Inferior parietal cortex (tissue), 1 donor: ENCODE measurements around the gene SF3A2.

Source experiments
- DNase-seq: peaks from one replicate; pipeline ENCODE4 v3.0.0-alpha.2; 2016; ENCODE audit errors: extremely low spot score

Gene SF3A2

DNA sequence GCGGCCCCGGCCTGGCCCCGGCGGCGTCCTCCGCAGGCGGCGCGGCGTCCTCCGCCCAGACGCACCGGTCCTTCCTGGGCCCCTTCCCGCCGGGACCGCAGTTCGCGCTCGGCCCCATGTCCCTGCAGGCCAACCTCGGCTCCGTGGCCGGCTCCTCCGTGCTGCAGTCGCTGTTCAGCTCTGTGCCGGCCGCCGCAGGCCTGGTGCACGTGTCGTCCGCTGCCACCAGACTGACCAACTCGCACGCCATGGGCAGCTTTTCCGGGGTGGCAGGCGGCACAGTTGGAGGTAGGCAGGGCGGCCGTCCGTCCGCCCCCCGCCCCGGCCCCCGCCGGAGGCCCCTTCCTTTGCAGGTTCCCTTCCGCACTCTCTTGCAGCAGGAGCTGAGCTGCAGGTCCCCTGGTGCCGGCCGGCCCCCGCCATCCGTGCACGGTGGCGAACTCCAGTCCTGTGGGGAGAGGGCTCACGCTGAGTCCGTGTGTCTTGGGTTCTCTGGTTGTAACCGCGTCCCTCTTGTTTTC is 9.7 kb upstream of the SF3A2 start:
- DNase-seq, result no peak

DNA sequence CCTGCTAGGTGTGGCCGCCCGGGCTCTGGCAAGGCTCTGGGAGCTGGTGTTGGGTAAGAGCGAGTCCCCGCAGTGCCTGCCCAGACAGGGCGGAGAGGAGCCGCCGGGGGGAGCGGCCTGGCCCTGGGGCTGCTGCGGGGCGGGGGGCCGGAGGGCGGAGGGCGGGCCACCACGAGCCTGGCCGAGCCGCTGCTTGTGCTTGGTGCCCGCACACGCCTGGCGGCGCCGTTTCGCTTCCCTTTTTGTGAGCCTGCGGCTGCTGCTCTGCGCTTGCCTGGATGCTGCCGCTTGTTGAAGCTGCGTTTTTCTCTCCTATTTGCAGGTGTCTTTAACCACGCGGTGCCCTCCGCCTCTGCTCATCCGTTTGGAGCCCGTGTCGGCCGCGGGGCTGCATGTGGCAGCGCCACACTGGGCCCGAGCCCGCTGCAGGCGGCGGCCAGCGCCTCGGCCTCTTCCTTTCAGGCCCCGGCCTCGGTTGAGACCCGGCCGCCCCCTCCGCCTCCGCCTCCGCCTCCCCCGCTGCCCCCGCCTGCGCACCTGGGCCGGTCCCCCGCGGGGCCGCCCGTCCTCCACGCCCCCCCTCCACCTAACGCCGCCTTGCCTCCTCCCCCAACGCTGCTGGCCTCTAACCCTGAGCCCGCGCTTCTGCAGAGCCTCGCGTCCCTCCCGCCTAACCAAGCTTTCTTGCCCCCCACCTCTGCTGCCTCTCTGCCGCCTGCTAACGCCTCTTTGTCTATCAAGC is 9.0 kb upstream of the SF3A2 start:
- no peak for DNase-seq

DNA sequence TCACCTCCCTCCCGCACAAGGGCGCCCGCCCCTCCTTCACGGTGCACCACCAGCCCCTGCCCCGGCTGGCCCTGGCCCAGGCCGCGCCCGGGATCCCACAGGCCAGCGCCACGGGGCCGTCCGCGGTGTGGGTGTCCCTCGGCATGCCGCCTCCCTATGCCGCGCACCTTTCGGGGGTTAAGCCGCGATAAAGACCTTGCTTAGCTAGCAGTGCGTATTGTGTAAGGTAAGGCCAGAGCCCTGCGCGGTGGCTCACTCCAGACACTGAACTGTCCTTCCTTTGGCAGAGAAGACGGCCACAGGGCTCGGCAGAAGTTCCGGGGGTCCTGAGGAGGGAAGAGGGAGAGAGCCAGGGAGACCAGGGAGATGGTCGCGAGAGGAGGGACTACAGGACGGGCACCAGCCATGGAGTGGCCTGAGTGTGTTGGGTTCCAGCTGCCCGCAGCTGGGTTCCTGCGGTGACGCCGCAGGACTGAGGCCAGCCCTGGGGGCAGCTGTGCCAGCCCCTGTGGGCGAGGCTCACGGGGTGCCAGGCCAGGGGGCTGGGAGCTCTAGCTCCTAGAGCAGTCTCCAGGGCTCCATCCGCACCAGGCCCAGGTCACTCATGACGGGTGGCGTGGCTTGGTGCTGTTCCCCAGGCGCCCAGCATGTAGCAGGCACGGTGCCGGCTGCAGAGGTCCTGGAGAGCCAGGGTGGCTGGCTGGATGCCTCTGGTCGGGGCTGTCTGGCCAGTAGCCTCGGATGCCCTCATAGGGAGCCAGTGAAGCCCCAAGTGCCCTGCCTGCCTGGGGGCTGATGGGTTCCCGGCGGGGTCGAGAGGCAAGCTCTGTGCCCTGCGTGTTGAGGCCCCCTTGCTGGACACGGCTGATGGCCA is 8.2 kb upstream of the SF3A2 start:
- DNase-seq, result no peak

DNA sequence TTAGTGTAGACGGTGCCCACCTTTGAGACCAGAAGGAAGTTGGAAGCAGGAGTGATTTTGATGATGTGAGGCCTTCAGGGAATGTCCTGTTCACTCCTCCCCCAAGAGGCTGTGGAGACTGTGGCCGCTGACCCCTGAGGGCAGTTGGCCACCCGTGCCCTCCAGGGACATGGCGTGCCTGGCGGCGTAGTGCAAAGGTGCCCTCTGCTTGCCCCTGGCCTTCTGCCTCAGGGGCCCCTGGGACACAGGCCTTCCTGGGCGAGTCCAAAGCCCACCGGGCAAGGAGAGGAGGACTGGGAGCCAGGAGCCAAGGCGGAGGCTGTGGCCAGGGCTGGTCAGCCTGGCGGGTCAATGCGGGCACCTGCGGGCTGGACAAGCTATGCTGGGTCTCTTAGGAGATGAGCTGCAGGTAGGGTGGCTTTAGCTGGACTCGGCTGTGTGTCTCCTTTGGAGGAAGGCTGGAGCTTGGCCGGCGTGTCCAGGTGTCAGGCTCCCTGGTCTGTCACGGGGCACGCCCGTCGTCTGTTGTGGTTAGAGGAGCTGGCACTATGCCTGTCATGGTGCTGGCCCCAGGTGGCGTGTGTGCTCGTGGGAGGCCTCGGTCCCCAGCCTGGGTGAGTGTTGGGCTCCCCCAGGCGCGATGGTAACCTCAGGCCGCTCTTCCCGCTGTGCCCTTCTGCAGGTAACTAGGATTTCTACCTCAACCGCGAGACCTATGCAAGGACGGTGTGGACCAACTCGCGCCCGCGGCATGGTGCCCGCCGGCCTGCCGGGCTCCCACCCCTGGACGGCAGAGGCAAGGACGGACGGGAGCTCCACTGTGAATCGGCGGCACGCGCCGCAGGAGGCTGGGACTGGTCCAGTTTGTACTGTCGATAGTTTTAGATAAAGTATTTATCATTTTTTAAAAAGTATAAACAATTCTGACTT is 7.3 kb upstream of the SF3A2 start:
- DNase-seq, result no peak

DNA sequence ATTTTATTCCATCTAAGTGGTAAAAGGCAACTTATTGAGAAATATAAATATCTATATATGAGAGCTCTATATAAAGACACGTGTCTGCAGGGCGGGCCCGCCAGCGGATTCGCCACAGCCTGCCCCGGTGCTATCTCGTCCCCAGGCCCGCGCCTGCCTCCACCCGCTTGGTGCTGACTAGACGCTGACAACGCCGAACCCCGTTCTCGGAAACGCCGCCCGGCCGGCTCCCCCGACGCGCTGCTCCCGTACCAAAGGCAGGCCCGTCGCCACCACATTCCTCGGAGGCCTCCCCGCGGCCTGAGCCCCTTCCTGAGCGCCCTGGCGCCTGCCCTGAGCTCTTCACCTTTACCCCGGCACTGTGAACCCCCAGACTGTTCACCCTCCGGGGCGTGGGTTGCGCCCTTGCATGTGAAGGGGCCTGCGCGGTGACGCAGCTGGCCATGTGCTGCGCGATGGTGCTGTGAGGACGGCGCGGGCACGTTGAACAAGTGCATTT is 6.5 kb upstream of the SF3A2 start:
- no peak for DNase-seq

DNA sequence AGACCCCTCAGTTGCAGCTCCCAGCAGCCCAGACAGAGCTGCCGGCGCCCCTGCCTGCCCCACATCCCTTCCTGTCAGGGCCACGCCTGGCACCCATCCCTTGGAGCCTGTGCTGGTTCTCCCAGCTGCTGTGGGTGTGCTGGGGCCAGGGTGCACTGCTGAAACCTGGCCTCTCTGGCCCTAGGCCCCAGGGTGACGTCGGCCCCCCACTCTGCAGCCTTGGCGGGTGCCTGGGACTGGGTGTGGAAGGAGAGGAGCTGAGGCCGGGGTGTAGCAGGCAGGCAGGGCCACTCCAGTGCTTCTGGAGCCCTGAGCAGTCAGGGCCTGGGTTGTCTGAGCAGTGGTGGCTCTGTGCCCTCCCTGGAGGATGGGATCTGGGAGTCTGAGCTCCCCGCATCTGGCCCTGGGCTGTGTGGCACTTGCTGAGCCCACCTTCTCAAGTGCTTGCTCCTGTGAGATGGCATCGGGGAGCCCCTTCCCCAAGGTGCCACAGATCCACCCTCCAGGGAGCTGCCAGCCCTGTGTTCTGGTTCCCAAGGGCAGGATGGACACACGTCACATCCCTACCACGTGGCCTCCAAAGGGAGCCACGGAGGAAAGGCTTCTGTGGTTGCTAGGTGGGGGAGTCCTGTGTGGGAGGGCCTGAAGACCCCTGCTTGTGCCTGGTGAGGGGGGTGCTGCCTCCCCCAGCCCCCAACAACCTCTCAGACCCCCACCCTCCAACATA is 5.7 kb upstream of the SF3A2 start:
- DNase-seq, result no peak

DNA sequence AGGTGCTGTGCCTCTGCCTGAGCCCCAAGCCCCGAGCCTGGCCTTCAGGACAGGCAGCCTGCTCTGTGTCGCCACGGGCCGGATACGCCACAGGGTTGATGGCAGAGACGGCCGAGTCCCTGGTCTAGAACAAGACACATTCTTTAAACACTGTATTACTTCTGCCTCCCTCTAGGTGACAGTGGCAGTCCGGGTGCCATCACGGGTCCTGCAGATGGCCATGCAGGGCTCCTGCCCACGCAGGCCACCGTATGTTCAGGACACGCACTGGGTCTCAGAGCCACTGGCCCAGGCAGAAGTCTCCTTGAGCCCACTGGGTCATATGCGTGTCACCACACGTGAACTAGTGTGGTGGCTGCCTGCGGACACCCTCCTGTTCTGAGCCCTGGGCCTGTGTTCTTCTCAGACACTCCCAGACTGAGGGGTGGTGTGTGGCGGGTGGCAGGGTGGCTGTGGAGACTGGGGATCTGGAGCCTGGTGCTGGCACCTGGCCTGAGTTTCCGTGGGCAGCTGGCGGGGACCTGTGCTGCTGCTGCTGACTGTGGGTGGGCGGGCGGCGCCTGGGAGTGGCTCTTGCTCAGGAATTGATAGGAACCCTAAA is 4.9 kb upstream of the SF3A2 start:
- no peak for DNase-seq

DNA sequence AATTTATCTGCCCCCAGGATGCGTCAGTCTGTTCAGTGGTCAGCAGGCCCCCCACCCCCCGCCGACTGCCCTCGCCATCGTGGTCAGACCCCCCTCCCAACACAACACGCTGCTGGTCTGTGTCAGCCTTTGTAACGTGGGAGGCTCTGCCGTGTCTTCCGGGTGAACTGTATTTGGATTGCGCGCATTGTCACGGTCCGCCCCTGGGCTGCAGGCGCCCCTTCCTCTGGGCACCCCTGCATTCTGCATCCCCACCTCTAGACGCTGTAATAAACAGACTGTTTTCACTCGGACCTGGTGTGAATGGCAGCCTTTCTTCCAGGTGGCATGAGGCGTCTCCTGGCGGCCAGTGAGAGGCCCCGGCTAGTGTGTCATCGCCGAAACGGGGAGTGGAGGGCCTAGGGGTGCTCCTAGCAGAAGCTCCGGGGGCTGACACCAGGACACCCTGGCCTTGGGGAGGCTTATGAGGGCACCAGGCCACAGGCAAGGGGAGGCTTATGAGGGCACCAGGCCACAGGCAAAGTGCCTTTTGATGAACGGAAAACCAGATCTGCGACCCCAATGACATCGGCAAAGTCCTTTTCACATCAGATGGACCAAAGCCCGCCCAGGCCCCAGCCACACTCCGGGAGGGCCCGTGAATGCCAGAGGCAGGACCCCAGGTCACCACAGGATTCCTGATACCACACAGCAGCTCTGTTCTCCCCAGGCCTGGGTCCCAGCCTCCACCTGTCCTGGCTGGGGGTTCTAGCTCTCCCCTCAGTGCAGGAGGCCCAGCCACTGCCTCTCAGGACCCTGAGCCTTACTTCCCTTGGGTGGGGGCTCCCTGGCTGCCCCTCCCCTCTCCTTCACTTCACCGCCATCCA is 4.1 kb upstream of the SF3A2 start:
- no peak for DNase-seq

DNA sequence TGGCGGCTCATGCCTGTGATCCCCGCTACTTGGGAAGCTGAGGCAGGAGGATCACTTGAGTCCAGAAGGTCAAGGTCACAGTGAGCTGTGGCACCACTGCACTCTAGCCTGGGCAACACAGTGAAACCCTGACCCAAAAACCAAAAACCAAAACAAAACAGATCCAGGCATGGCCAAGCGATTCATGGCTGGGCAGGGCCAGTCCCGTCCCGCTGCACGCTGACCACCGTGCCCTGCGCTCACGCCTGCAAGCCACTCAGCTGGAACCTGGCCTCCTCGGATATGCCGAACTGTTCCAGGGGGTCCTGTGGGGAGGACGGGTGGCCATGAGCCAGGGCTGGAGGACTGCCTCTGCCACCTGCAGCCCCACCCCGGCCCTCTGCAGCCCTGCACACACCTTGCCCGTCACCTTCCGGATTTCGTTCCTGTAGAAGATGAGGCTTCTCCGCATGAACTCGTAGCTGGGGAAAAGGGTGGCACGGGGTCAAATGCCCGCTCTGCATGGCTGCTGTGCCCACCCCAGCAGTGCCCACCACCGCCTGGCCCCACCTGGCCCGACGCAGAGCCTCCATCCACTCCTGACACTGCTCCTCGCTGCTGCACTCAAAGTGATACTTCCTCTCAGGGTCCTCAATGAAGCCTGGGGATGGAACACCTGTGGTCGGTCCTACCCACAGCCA is 2.9 kb upstream of the SF3A2 start:
- no peak for DNase-seq

DNA sequence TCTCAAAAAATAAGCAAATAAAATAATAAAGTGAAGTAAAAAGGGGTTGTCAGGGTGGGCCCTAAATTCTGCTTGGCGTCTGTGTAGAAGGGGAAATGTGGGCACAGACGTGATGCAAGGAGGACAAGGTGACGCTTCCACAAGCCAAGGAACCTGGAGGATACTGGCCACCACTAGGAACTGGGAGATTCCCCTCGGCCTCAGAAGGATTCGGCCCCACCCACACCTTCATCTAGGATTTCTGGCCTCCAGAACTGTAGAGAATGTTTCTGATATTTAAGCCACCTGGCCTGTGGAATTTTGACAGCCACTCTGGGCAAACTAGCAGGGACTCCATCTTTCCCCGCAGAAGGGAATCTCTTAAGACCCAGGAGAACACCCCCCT is 1.6 kb upstream of the SF3A2 start:
- DNase-seq, result no peak

DNA sequence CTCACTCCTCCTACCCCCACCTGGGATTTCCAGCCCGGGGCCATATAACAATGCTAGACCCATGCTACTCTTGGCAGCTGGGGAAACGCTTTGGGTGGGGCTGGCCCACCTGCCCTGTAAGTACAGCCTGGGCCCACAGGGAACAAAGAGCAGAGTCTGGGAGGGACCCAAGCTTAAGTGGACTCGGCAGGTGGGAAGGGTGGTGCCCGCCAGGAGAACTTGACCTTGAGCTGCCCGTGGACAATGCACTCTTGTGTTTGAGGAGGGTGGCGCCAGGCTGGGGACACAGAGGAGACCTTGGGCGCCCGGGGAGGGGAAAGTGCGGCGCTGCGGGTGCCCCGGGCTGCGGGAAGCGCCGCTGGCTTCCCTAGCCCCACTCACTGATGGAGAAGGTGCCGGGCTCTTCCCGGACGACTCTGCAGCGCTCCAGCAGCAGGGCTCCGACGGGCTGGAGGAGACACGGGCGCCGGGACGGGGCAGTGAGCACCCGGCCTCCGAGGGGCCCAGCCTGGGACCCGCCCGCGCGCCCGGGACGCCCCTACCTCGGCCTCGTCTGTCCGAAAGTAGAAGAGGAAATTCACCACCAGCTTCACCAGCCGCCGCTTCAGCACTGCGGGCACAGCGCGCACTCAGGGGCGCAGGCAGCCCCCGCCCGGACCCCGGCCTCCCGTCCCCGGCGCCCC is 1.1 kb upstream of the SF3A2 start:
- no peak for DNase-seq

DNA sequence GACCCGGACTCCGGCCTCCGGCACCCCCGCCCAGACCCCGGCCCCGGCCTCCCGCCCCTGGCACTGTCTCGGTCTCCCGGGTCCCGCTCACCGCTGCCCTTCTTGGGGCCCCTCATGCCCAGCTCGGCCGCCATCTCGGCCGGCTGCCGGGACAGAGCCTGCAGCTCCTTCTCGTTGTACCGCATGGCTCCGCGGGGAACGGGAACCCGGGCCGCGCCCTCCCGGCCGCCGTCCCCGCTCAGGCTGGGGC is 635 bp upstream of the SF3A2 start:
- DNase-seq, result no peak

DNA sequence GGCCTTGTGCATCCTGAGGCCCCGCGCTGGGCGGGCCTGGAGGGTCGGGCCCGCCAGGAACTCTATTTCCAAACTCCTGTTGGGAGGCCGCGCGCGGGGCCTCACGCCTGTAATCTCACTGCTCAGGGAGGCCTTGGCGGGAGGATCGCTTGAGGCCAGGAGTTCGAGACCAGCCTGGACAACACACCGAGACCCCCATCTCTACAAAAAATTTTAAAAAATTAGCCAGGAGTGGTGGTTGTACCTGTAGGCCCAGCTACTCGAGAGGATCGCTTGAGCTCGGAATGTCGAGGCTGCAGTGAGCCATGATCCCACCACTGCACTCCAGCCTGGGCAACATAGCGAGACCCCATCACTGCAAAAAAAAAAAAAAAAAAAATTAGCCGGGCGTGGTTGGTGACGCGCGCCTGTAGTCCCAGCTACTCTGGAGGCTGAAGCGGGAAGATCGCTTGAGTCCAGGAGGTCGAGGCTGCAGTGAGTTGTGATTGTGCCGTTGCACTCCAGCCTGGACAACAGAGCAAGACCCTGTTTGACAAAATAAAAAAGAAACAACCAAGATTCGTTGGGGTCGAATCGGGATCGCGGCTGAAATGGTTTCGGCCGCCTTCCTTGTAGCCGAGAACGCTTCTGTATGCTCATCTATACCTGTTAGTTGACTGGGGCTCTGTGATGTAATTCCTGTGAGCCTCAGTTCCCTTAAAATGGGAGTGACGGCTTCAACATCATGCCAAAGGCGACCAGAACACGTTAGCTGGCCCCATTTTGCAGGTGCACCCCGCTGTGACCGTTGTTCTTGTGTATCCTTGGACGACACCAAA is 636 bp downstream of the SF3A2 start:
- no peak for DNase-seq

DNA sequence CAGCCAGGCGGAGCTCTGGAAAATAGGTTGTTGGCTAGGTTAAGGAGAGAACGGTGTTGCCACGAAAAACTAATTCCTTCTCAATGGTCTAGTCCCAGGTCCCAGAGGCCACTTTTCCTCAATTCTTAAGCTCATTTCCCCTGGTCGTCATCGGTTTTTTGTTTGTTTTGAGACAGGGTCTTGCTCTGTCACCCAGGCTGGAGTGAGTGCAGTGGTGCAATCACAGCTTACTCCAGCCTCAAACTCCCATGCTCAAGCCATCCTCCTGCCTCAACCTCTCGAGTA is 1.2 kb downstream of the SF3A2 start:
- DNase-seq, result no peak

DNA sequence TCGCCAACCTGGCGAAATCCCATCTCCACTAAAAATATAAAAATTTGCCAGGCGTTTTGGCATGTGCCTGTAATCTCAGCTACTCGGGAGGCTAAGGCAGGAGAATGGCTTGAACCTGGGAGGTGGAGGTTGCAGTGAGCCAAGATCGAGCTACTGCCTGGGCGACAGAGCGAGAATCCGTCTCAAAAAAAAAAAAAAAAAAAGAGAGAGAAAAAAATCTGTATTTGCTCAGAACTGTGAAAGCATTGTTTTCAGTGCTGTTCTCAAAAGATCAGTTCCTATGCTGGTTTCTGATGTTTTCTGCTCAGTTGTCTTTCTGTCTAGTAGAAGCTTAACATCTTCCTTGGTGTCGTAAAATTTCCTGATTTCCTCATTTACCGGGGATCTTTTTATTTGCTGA is 2.5 kb downstream of the SF3A2 start:
- DNase-seq, result no peak

DNA sequence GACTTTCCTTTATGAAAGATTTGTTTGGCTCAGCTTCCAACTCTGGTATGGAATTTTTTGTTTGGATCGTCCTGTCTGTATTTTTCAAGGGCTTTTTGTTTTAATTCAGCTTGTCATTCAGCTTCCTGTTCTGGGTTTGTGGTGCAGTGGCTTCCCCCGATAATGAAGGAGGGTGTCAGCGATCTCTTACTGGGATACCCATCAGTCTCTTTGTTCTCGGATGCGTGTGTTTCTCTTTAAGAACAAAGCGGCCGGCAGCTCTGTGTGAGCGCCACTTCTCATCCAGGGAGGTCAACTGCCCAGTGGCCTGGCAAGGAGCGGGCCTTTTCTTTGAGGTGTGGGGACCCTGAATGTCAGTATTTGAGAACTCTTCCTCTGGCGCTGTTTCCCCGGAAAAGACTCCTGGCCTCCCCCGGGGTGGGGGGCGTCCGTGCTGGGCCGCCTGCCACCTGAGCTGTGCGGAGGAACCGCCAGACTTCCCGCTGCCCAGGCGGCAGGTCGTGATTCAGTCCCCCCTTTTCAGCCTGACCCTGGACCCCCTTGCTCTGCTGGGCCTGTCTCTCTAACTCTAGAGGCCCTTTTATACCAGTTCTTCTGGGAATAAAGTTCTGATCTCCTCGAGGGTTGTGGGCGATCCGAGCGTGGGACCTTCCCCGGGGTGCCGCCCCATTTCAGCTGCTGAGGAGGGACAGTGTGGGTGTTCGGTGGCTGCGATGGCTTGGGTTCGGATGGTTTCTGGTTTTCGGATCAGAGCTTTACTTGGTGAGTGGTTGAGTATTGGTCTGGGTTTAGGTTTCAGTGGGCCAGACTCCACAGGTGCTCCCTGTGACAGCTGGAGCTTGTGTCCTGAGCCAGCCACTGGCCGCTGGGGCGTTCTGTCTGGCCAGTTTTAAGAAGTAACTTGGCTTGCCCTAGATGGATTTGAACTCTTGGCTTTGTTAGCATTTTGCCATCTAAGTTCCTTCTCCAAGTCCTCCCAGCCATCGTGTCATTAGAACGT is 3.4 kb downstream of the SF3A2 start:
- no peak for DNase-seq
